Natural killer cell (primary cell): ENCODE data around the gene ZMIZ1. TPM values are rescaled to one million over a fixed set of nuclear protein-coding genes. Genes with fewer than 3 reads are reported as not detected.

ENCODE experiments used
- ATAC-seq, 3 donors: fragments of 150-1000 bp in 2 of 3; fragments of 200-7000 bp in 1 of 3; cut with Tn5 transposase; 1 replicate in 1 of 3; 2 replicates in 2 of 3; pipeline ENCODE4 v1.10.0; 2021; ENCODE audit warnings: mild to moderate bottlenecking in 2 of 3, moderate library complexity in 2 of 3
- DNase-seq, 2 donors: peaks; one replicate each; pipeline versions ENCODE4 v3.0.0 to v3.0.0-alpha.2; 2013 to 2021; ENCODE audit warnings: mixed read lengths in 1 of 2
- H3K27ac ChIP-seq: one replicate; pipeline ENCODE4 v1.5.1; 2013; ENCODE audit warnings: mild to moderate bottlenecking, low read length
- H3K27me3 ChIP-seq: one replicate; pipeline ENCODE4 v1.6.1; 2013; ENCODE audit warnings: low read length; ENCODE audit not compliant: control insufficient read depth, insufficient read depth
- H3K36me3 ChIP-seq: one replicate; pipeline ENCODE4 v1.6.1; 2013; ENCODE audit warnings: low read length; ENCODE audit not compliant: control insufficient read depth, insufficient read depth
- H3K4me1 ChIP-seq: one replicate; pipeline ENCODE4 v1.6.1; 2013; ENCODE audit warnings: low read length; ENCODE audit not compliant: control insufficient read depth, insufficient read depth
- H3K4me3 ChIP-seq: one replicate; pipeline ENCODE4 v1.5.1; 2013; ENCODE audit warnings: low read length
- H3K9me3 ChIP-seq: one replicate; pipeline ENCODE4 v1.6.1; 2013; ENCODE audit warnings: low read length; ENCODE audit not compliant: control insufficient read depth, insufficient read depth
- H3K27ac Mint-ChIP-seq, 2 donors: one replicate each; pipeline ENCODE4 v1.8.0; 2022; ENCODE audit warnings: mild to moderate bottlenecking in 2 of 2, mixed read lengths in 2 of 2, moderate library complexity in 1 of 2
- H3K27me3 Mint-ChIP-seq, 2 donors: one replicate each; pipeline ENCODE4 v1.8.0; 2022; ENCODE audit warnings: low read depth in 2 of 2, mixed read lengths in 2 of 2
- H3K36me3 Mint-ChIP-seq: one replicate; pipeline ENCODE4 v1.8.0; 2022; ENCODE audit warnings: mixed read lengths
- H3K4me1 Mint-ChIP-seq, 2 donors: one replicate each; pipeline ENCODE4 v1.8.0; 2022; ENCODE audit warnings: mixed read lengths in 2 of 2
- H3K4me3 Mint-ChIP-seq: one replicate; pipeline ENCODE4 v1.8.0; 2022; ENCODE audit warnings: mild to moderate bottlenecking, moderate library complexity, mixed read lengths
- H3K9me3 Mint-ChIP-seq, 2 donors: one replicate each; pipeline ENCODE4 v1.8.0; 2022; ENCODE audit warnings: mixed read lengths in 2 of 2
- WGBS: methylation state at CpG from one replicate; pipeline ENCODE4 v1.1.7; 2013; ENCODE audit warnings: missing lambda C conversion rate; ENCODE audit not compliant: insufficient coverage; 5-methylcytosine and 5-hydroxymethylcytosine counted together
- intact Hi-C: fragments of 100-400 bp; cut with micrococcal nuclease; formaldehyde crosslinking; loops from one replicate; pipeline ENCODE4 v1.14.2; 2022
- total RNA-seq, 4 donors: library from RNA; stranded (reverse); fragments of 120-200 nt in 1 of 4; gene quantifications; one replicate each; pipeline versions ENCODE4 v1.2.3 to v1.2.4, GENCODE V29; 2013 to 2022
- TF ChIP-seq, protein P1 (sequence below): fragments of 200-600 bp; IDR thresholded peaks from one replicate; pipeline ENCODE4 v1.8.0; 2022; ENCODE audit warnings: antibody characterized with exemption

The ZMIZ1 gene
- total RNA-seq, 3 donors from 2014 or later (not counting 1 experiment from before 2014, with no cell fraction given) = 36.5 to 51.5 (median 37.9) TPM

DNA sequence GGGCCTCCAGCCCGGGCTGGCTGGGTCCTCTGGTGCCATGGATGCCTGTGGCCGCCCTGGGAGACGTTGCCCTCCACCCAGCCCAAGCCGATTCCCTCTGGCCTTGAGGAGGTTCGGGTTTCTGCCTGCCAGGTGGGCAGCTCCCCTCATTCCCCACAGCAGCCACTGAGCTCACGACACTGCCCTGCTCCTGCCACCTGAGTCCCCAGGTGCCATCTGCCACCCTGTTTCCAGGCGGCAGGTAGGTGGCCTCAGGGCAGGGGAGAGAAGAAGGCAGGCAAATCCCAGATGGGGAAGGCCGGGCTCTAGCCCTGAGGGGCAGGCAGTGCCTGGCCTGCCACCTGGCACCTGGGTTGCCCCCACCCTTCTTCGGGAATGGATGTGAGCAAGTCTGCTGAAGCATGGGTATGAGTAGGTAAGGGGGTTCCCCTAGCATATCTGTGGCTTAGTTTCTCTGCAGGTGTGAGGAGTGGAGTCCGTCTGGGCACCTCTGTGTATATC, 186.3 kb downstream of the ZMIZ1 start:
- Histone ChIP-seq H3K9me3 (no peaks in the 10 kb centered on the region), H3K36me3 (peaks cover 4% of the 10 kb centered on the region), H3K27ac (no peak overlapping the region), H3K4me1 (peaks cover 92% of the 10 kb centered on the region), H3K27me3 (no peaks in the 10 kb centered on the region), H3K4me3 (no peak overlapping the region)
- WGBS = 70% methylated on average over 10 of the region's 10 CpGs
- DNase-seq (no peak), ATAC-seq (peak in 1 of 3 donors; percentile 25)
- no peaks in the 10 kb centered on the region for H3K9me3 Mint-ChIP-seq
- peak overlapping the region in 1 of 2 donors; percentile 61 for H3K27ac Mint-ChIP-seq
- intact Hi-C loops = no loop called here
- peaks cover 50 to 72% of the 10 kb centered on the region in 2 donors for H3K4me1 Mint-ChIP-seq
- TF ChIP-seq, protein P1, sequence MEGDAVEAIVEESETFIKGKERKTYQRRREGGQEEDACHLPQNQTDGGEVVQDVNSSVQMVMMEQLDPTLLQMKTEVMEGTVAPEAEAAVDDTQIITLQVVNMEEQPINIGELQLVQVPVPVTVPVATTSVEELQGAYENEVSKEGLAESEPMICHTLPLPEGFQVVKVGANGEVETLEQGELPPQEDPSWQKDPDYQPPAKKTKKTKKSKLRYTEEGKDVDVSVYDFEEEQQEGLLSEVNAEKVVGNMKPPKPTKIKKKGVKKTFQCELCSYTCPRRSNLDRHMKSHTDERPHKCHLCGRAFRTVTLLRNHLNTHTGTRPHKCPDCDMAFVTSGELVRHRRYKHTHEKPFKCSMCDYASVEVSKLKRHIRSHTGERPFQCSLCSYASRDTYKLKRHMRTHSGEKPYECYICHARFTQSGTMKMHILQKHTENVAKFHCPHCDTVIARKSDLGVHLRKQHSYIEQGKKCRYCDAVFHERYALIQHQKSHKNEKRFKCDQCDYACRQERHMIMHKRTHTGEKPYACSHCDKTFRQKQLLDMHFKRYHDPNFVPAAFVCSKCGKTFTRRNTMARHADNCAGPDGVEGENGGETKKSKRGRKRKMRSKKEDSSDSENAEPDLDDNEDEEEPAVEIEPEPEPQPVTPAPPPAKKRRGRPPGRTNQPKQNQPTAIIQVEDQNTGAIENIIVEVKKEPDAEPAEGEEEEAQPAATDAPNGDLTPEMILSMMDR = no peak
- no peaks in the 10 kb centered on the region for H3K27me3 Mint-ChIP-seq
- no peak overlapping the region for H3K4me3 Mint-ChIP-seq
- no peaks in the 10 kb centered on the region for H3K36me3 Mint-ChIP-seq

DNA sequence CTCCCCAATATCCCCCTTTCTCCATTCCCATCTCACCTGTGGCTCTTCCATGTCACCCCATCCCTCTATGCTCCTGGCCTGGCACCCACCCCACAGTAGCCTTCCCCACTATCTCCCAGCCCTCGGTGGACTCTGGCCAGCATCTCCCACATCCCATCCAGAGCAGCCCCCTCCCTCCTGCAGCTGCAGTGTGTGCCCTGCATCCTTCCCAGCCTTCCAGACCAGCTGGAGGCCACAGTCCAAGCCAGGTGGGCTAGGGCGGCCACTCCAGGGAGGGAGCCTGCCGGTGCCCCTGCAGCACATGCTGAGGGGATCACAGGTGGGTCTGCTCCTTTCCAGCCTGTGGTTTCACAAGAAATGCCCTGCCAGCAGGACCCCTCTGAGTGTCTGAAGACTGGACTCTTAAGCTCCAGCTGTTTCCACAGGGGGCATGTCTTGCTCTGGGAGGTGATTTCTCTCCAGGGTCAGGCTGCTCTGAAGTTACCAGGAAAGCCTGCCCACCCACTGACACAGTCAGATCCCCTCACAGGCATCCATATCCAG, 187.6 kb downstream of the ZMIZ1 start:
- no peaks in the 10 kb centered on the region for H3K9me3 ChIP-seq
- H3K36me3 ChIP-seq = peaks cover 4% of the 10 kb centered on the region
- peaks cover 92% of the 10 kb centered on the region for H3K4me1 ChIP-seq
- H3K9me3 Mint-ChIP-seq = no peaks in the 10 kb centered on the region
- no peak for ATAC-seq
- peaks cover 45 to 63% of the 10 kb centered on the region in 2 donors for H3K4me1 Mint-ChIP-seq
- no peak for DNase-seq
- H3K27ac Mint-ChIP-seq = peak overlapping the region in 1 of 2 donors; percentile 61
- H3K36me3 Mint-ChIP-seq = no peaks in the 10 kb centered on the region
- H3K27me3 Mint-ChIP-seq = no peaks in the 10 kb centered on the region
- intact Hi-C loops = no loop called here
- 98% methylated on average over 3 of the region's 3 CpGs for WGBS
- TF ChIP-seq, protein P1 = no peak
- H3K27ac ChIP-seq = no peak overlapping the region
- no peak overlapping the region for H3K4me3 Mint-ChIP-seq
- H3K27me3 ChIP-seq = no peaks in the 10 kb centered on the region
- H3K4me3 ChIP-seq = no peak overlapping the region

DNA sequence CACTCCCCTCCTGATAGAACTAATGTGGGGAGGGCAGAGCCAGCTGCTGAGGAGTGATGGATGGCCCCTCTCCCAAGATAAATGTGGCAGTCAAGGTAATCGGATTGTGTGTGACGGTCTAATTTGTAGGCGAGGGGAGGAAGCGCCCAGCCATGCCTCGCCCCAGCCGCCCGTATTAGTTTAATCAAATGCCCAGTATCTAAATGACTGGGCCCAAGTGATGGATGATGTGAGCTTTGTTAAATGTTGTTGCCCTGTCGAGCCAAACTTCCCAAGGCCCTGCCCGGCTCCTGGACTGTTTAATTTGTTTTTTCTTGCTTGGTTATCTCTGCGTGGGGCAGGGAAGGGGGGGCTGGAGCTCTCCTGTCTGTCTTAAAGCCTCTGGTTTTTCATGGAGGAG, 190.1 kb downstream of the ZMIZ1 start:
- Mint-ChIP-seq H3K4me1 (peaks cover 37 to 61% of the 10 kb centered on the region in 2 donors), H3K9me3 (no peaks in the 10 kb centered on the region), H3K4me3 (peak overlapping the region; percentile 25), H3K27ac (peak overlapping the region; percentile 61 to 69), H3K36me3 (no peaks in the 10 kb centered on the region), H3K27me3 (no peaks in the 10 kb centered on the region)
- peaks cover 86% of the 10 kb centered on the region for H3K4me1 ChIP-seq
- WGBS = 91% methylated on average over 10 of the region's 10 CpGs
- DNase-seq (no peak), ATAC-seq (no peak)
- H3K9me3 ChIP-seq = no peaks in the 10 kb centered on the region
- peaks cover 4% of the 10 kb centered on the region for H3K36me3 ChIP-seq
- H3K4me3 ChIP-seq = no peak overlapping the region
- H3K27me3 ChIP-seq = no peaks in the 10 kb centered on the region
- TF ChIP-seq, protein P1 = no peak
- H3K27ac ChIP-seq = no peak overlapping the region
- intact Hi-C loops = no loop called here

DNA sequence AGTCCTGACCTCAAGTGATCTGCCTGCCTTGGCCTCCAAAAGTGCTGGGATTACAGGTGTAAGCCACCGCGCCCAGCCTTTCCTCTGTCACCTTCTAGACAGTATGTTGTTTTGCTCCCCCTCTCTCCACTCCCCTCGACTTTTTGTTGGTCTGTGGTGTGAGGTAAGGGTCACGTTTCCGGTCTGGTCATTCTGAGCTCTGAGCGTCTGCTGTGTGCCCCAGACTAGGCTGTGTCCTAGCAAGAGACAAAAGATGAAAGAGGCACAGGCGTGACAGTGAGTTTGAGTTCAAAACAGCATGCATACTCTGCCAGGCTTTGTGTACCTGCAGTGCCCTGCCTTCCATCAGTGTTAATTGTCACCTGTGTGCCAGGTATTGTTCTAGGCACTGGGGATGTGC, 191.1 kb downstream of the ZMIZ1 start:
- peak; percentile 38 to 79 (median 59) for ATAC-seq
- Histone ChIP-seq H3K9me3 (no peaks in the 10 kb centered on the region), H3K4me1 (peaks cover 82% of the 10 kb centered on the region), H3K4me3 (no peak overlapping the region), H3K27ac (no peak overlapping the region), H3K27me3 (no peaks in the 10 kb centered on the region), H3K36me3 (peaks cover 4% of the 10 kb centered on the region)
- WGBS = 38% methylated on average over 6 of the region's 7 CpGs
- Mint-ChIP-seq H3K4me1 (peaks cover 35 to 71% of the 10 kb centered on the region in 2 donors), H3K36me3 (no peaks in the 10 kb centered on the region), H3K9me3 (no peaks in the 10 kb centered on the region), H3K27ac (peak overlapping the region; percentile 61 to 69), H3K4me3 (peak overlapping the region; percentile 73), H3K27me3 (no peaks in the 10 kb centered on the region)
- intact Hi-C loops = no loop called here
- TF ChIP-seq, protein P1 = no peak
- DNase-seq = no peak
